ENCODE results near the gene CNTN4.

DNA sequence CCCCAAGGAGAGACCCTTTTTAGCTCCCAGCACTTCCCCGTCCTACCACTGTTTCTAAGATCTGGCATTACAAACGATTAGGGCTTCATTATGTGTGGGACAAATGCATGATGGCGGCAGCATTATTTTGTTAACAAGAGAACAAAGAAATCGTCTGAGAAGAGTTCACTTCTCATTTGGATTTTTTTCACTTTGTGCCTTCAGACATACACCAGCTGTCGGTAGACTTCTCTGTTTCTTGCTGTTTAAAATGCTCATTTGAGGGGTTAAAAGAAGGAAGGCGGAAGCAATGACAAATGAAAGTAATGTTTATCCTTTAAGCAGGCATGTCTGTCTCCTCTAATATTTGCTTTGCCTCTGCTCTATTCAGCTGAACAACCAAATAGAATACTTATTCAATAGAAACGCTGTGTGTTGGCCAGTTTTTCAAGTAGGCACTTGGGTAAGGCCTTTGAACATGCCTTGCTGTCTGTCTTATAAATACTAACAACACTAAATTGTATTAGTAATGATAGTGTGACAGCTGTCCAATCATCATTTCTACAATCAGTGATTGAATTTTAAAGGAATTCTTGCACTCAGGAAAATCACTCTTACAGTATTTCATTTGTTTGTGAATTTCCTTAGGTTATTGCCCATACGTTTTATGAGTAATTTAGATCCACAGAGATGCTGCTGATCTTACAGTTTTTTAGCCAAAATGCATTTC is 629.1 kb downstream of the CNTN4 start:
- TF ChIP-seq, protein P1, sequence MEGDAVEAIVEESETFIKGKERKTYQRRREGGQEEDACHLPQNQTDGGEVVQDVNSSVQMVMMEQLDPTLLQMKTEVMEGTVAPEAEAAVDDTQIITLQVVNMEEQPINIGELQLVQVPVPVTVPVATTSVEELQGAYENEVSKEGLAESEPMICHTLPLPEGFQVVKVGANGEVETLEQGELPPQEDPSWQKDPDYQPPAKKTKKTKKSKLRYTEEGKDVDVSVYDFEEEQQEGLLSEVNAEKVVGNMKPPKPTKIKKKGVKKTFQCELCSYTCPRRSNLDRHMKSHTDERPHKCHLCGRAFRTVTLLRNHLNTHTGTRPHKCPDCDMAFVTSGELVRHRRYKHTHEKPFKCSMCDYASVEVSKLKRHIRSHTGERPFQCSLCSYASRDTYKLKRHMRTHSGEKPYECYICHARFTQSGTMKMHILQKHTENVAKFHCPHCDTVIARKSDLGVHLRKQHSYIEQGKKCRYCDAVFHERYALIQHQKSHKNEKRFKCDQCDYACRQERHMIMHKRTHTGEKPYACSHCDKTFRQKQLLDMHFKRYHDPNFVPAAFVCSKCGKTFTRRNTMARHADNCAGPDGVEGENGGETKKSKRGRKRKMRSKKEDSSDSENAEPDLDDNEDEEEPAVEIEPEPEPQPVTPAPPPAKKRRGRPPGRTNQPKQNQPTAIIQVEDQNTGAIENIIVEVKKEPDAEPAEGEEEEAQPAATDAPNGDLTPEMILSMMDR (IDR thresholded peaks at IDR 0.05) = no peak
- no peak for TF ChIP-seq POLR2A (IDR thresholded peaks at IDR 0.05; ENCODE audit: low read depth)
- no peak for TF ChIP-seq POLR2AphosphoS5 (IDR thresholded peaks at IDR 0.05)
